HepG2 (cell line): Measurements from ENCODE around the gene PSMB2. TPM values are rescaled to one million over a fixed set of nuclear protein-coding genes. Genes with fewer than 3 reads are reported as not detected.

ENCODE experiments used
- ATAC-seq: fragments of 200-7000 bp; cut with Tn5 transposase; 3 replicates; pipeline ENCODE4 v1.9.1; 2020; ENCODE audit warnings: mild to moderate bottlenecking, moderate library complexity
- BruUV-seq: library from RNA; stranded (reverse); fragments of 400-500 nt; replicated peaks from 2 replicates; lab custom pipeline; 2021; lab: Mats Ljungman, UMichigan
- CTCF ChIA-PET: fragments of 300-600 bp; formaldehyde crosslinking; extraction: SDS; loops from one replicate; lab custom pipeline; 2021; ENCODE audit warnings: low total read pairs, inconsistent platforms, low intra/inter-chr PET ratio; lab: Yijun Ruan, JAX
- POLR2A ChIA-PET: fragments of 350-600 bp; sonication (Branson Sonifier 250); formaldehyde crosslinking; loops from one replicate; lab custom pipeline; 2020; ENCODE audit warnings: antibody characterized with exemption, inconsistent platforms; lab: Yijun Ruan, JAX
- DNase-seq: peaks from one replicate; pipeline ENCODE4 v3.0.0-alpha.2; 2015; ENCODE audit warnings: low spot score
- FAIRE-seq: peaks from 3 replicates; lab custom pipeline; 2011; peaks lifted over from hg19 to GRCh38; lab: Jason Lieb, UNC
- H2AFZ ChIP-seq: one replicate; pipeline ENCODE4 v1.6.1; 2011; ENCODE audit warnings: low read length, inconsistent platforms
- H3K27ac ChIP-seq: fragments of 300-600 bp; 3 replicates; pipeline ENCODE4 v1.8.0; 2011; ENCODE audit warnings: mixed run types, mild to moderate bottlenecking, mixed read lengths, low read length, inconsistent platforms; ENCODE audit not compliant: insufficient read depth; ENCODE audit errors: extremely low read length
- H3K27me3 ChIP-seq, 2 experiments: fragments of 200-600 bp in 1 of 2; 2 replicates in 1 of 2; 3 replicates in 1 of 2; pipeline versions ENCODE4 v1.6.0 to v1.8.0; 2011; ENCODE audit warnings: low read length in 2 of 2, mild to moderate bottlenecking in 2 of 2, moderate library complexity in 2 of 2, inconsistent platforms in 1 of 2; ENCODE audit not compliant: insufficient read depth in 2 of 2, control insufficient read depth in 1 of 2
- H3K36me3 ChIP-seq, 2 experiments: fragments of 200-600 bp in 1 of 2; replicated peaks in 1 of 2; 2 replicates in 1 of 2; 3 replicates in 1 of 2; pipeline versions ENCODE4 v1.5.1 to v1.8.0; 2011; ENCODE audit warnings: low read length in 2 of 2, inconsistent platforms in 1 of 2; ENCODE audit not compliant: insufficient read depth in 2 of 2, control insufficient read depth in 1 of 2
- H3K4me1 ChIP-seq: 2 replicates; pipeline ENCODE4 v1.5.1; 2012; ENCODE audit warnings: low read length, inconsistent platforms; ENCODE audit not compliant: insufficient read depth
- H3K4me2 ChIP-seq: 2 replicates; pipeline ENCODE4 v1.6.0; 2011; ENCODE audit warnings: low read depth, low read length, inconsistent platforms
- H3K4me3 ChIP-seq, 3 experiments: fragments of 200-600 bp in 1 of 3; sonication (generic), shearing (Covaris generic) in 1 of 3; replicated peaks in 1 of 3; 2 replicates each; pipeline ENCODE4 v1.5.1; 2011 to 2016; ENCODE audit warnings: low read length in 3 of 3, inconsistent platforms in 2 of 3, low read depth in 2 of 3, mild to moderate bottlenecking in 2 of 3, control low read depth in 1 of 3, mixed read lengths in 1 of 3; ENCODE audit not compliant: insufficient read depth in 1 of 3
- H3K79me2 ChIP-seq: one replicate; pipeline ENCODE4 v1.6.1; 2011; ENCODE audit warnings: low read length, inconsistent platforms; ENCODE audit not compliant: insufficient read depth
- H3K9ac ChIP-seq: 2 replicates; pipeline ENCODE4 v1.6.0; 2011; ENCODE audit warnings: mild to moderate bottlenecking, low read depth, low read length, inconsistent platforms; ENCODE audit not compliant: insufficient read depth
- H3K9me3 ChIP-seq: 2 replicates; pipeline ENCODE4 v1.5.1; 2012; ENCODE audit warnings: mild to moderate bottlenecking, low read length
- H4K20me1 ChIP-seq: 2 replicates; pipeline ENCODE4 v1.6.0; 2011; ENCODE audit warnings: inconsistent platforms, mild to moderate bottlenecking, low read length, moderate library complexity; ENCODE audit not compliant: insufficient read depth
- DR1 ChIP-seq: sonication (generic); formaldehyde crosslinking; IDR thresholded peaks from 2 replicates; pipeline ENCODE4 v1.8.0; 2021; ENCODE audit warnings: mild to moderate bottlenecking, missing genetic modification reagents, inconsistent platforms
- FOXA1 ChIP-seq, 2 experiments: fragments of 450-650 bp in 1 of 2; sonication (generic) in 1 of 2; formaldehyde crosslinking in 1 of 2; IDR thresholded peaks; 2 replicates each; pipeline versions ENCODE4 v1.4.0 to v1.6.1; 2016 to 2020; ENCODE audit warnings: missing genetic modification reagents in 1 of 2
- JUND ChIP-seq: sonication (generic); formaldehyde crosslinking; IDR thresholded peaks from 2 replicates; pipeline ENCODE4 v1.8.0; 2022; ENCODE audit warnings: mild to moderate bottlenecking, missing genetic modification reagents
- SOX13 ChIP-seq, 3 experiments: fragments of 450-650 bp in 1 of 3; sonication (generic) in 1 of 3; formaldehyde crosslinking in 1 of 3; IDR thresholded peaks in 2 of 3; conservative IDR thresholded peaks in 1 of 3; 2 replicates each; pipeline versions ENCODE4 v1.5.0 to v1.6.1; 2016 to 2020; ENCODE audit warnings: antibody characterized with exemption in 1 of 3, mild to moderate bottlenecking in 1 of 3, missing compliant biosample characterization in 1 of 3, missing genetic modification reagents in 1 of 3, moderate library complexity in 1 of 3
- SP140L ChIP-seq: sonication (generic); formaldehyde crosslinking; IDR thresholded peaks from 2 replicates; pipeline ENCODE4 v1.4.0; 2020; ENCODE audit warnings: missing genetic modification reagents, borderline replicate concordance
- ZFYVE20 ChIP-seq: sonication (generic); formaldehyde crosslinking; IDR thresholded peaks from 2 replicates; pipeline ENCODE4 v1.8.0; 2023; ENCODE audit warnings: low read depth, mild to moderate bottlenecking, moderate library complexity, missing genetic modification reagents, borderline replicate concordance
- ZNF354B ChIP-seq: sonication (generic); formaldehyde crosslinking; IDR thresholded peaks from 2 replicates; pipeline ENCODE4 v1.8.0; 2022; ENCODE audit warnings: mild to moderate bottlenecking, missing genetic modification reagents
- ZSCAN12 ChIP-seq: sonication (generic); formaldehyde crosslinking; IDR thresholded peaks from 2 replicates; pipeline ENCODE4 v1.9.0; 2021; ENCODE audit warnings: mild to moderate bottlenecking, missing genetic modification reagents
- WGBS: methylation state at CpG from one replicate; pipeline ENCODE4 v1.1.6; 2017; ENCODE audit warnings: low lambda C conversion rate; 5-methylcytosine and 5-hydroxymethylcytosine counted together
- in situ Hi-C: cut with HindIII; loops from 2 replicates; pipeline ENCODE4 v1.10.0; 2017; ENCODE audit warnings: low pct_unique_long_range_greater_than_20kb; ENCODE audit not compliant: extremely low pct_ligation_motif_present
- intact Hi-C: fragments of 100-400 bp; cut with micrococcal nuclease; formaldehyde crosslinking; loops from one replicate; pipeline ENCODE4 v1.10.0; 2022; ENCODE audit not compliant: unreplicated experiment
- polyA plus RNA-seq, 8 experiments: library from polyadenylated mRNA; depleted of rRNA in 3 of 8; stranded (reverse) in 7 of 8; unstranded in 1 of 8; fragments of >200 nt; fragmentation: Illumina TruSeq in 4 of 8; extraction: Trizol in 4 of 8; gene quantifications; 2 replicates each; pipeline versions ENCODE4 v1.2.1 to v1.2.3, GENCODE V29; 2011 to 2016; ENCODE audit warnings: low read depth in 4 of 8, missing spikeins in 1 of 8, mixed read lengths in 1 of 8; ENCODE audit not compliant: insufficient read depth in 1 of 8
- total RNA-seq, 5 experiments: library from RNA; depleted of rRNA; stranded (reverse); fragments of >200 nt; fragmentation: Illumina TruSeq; extraction: Trizol; gene quantifications; 2 replicates each; pipeline ENCODE4 v1.2.3, GENCODE V29; 2016; ENCODE audit warnings: low read depth in 1 of 5
- TF ChIP-seq, protein P1 (sequence below): sonication (generic); formaldehyde crosslinking; IDR thresholded peaks from 2 replicates; pipeline ENCODE4 v1.5.0; 2020; ENCODE audit warnings: mild to moderate bottlenecking, missing genetic modification reagents
- TF ChIP-seq, protein P2 (sequence below): fragments of 450-650 bp; IDR thresholded peaks from 2 replicates; pipeline ENCODE4 v1.6.1; 2017; ENCODE audit warnings: mild to moderate bottlenecking
- TF ChIP-seq, protein P3 (sequence below): sonication (generic); formaldehyde crosslinking; IDR thresholded peaks from 2 replicates; pipeline ENCODE4 v1.4.0; 2020; ENCODE audit warnings: missing genetic modification reagents
- TF ChIP-seq, protein P4 (sequence below): sonication (generic); formaldehyde crosslinking; IDR thresholded peaks from 2 replicates; pipeline ENCODE4 v1.8.1; 2022; ENCODE audit warnings: mild to moderate bottlenecking, missing genetic modification reagents

The PSMB2 gene
- total and polyA plus RNA-seq, 2 of the 13 experiments (the other 11 are each of a cell fraction or from before 2014, with no cell fraction given) = 60.6 to 62.2 TPM

DNA sequence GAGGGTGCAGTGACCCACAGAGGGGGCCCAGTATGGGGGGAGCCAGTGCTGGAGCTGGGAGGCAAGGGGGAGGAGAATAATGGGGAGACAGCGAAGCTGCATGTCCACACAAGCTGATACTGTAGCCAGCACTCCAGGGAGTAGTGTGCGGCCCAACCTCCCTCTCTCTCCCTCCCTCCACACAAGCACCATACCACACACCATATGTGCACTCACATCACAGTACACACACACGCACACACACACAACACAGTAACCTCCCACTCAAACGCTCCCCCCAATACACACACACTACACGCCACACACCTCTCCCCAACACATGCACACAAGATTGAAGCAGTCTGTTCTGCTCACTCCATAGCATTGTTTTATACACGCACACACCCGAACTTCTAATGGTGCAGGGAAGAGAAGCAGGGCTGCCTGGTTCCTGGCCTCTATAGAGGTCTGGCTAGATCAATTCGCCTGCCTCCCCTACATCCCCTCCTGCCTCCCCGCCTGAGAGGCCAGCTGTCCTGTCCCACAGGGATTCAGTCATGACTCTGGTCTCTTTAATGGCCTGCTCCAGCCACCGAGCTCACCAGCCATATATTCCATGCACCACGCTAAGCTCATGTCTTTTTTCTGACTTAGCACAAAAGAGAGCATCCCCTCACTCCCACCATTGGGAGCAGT, 79.9 kb downstream of the PSMB2 start:
- ATAC-seq (no peak), DNase-seq (no peak), FAIRE-seq (no peak)
- Histone ChIP-seq H4K20me1 (no peaks in the 10 kb centered on the region), H2AFZ (no peak overlapping the region), H3K27me3 (no peaks in the 10 kb centered on the region), H3K79me2 (no peaks in the 10 kb centered on the region), H3K9me3 (no peaks in the 10 kb centered on the region), H3K4me2 (no peak overlapping the region), H3K4me3 (no peak overlapping the region), H3K27ac (no peak overlapping the region), H3K4me1 (peaks cover 12% of the 10 kb centered on the region), H3K9ac (no peak overlapping the region), H3K36me3 (peaks cover 7 to 18% of the 10 kb centered on the region in 2 experiments; a peak in 3 of 5 replicates)
- no TSS peak for BruUV-seq
- whole genome bisulfite sequencing = 92% methylated on average over 11 of the region's 11 CpGs
- intact Hi-C loops = no loop called here
- POLR2A ChIA-PET = interaction anchor here (1.3 kb wide), 1 partner anchor 12 kb away, joined by 4 read pairs; the partner anchor contains the start of gene TFAP2E
- in situ Hi-C loops = loop anchor here (5.0 kb wide), 2 partner anchors 109 to 211 kb away; no protein-coding TSS in a partner anchor
- CTCF ChIA-PET = no interaction called here
- TF ChIP-seq, protein P1, sequence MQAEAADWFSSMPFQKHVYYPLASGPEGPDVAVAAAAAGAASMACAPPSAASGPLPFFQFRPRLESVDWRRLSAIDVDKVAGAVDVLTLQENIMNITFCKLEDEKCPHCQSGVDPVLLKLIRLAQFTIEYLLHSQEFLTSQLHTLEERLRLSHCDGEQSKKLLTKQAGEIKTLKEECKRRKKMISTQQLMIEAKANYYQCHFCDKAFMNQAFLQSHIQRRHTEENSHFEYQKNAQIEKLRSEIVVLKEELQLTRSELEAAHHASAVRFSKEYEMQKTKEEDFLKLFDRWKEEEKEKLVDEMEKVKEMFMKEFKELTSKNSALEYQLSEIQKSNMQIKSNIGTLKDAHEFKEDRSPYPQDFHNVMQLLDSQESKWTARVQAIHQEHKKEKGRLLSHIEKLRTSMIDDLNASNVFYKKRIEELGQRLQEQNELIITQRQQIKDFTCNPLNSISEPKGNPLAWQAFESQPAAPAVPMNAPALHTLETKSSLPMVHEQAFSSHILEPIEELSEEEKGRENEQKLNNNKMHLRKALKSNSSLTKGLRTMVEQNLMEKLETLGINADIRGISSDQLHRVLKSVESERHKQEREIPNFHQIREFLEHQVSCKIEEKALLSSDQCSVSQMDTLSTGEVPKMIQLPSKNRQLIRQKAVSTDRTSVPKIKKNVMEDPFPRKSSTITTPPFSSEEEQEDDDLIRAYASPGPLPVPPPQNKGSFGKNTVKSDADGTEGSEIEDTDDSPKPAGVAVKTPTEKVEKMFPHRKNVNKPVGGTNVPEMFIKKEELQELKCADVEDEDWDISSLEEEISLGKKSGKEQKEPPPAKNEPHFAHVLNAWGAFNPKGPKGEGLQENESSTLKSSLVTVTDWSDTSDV (CRISPR knock-in tag) = no peak
- no peak for TF ChIP-seq ZFYVE20 (CRISPR knock-in tag)
- TF ChIP-seq ZNF354B = no peak
- no peak for TF ChIP-seq ZSCAN12 (CRISPR knock-in tag)
- no peak for TF ChIP-seq SP140L
- no peak for TF ChIP-seq SOX13 (IDR thresholded peaks at IDR 0.05)
- TF ChIP-seq SOX13 (CRISPR knock-in tag; conservative IDR thresholded peaks at IDR 0.05 in 1 of 2, IDR thresholded peaks at IDR 0.05 in 1 of 2) = no peak
- TF ChIP-seq, protein P2, sequence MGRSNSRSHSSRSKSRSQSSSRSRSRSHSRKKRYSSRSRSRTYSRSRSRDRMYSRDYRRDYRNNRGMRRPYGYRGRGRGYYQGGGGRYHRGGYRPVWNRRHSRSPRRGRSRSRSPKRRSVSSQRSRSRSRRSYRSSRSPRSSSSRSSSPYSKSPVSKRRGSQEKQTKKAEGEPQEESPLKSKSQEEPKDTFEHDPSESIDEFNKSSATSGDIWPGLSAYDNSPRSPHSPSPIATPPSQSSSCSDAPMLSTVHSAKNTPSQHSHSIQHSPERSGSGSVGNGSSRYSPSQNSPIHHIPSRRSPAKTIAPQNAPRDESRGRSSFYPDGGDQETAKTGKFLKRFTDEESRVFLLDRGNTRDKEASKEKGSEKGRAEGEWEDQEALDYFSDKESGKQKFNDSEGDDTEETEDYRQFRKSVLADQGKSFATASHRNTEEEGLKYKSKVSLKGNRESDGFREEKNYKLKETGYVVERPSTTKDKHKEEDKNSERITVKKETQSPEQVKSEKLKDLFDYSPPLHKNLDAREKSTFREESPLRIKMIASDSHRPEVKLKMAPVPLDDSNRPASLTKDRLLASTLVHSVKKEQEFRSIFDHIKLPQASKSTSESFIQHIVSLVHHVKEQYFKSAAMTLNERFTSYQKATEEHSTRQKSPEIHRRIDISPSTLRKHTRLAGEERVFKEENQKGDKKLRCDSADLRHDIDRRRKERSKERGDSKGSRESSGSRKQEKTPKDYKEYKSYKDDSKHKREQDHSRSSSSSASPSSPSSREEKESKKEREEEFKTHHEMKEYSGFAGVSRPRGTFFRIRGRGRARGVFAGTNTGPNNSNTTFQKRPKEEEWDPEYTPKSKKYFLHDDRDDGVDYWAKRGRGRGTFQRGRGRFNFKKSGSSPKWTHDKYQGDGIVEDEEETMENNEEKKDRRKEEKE = no peak
- TF ChIP-seq DR1 (CRISPR knock-in tag) = no peak
- no peak for TF ChIP-seq FOXA1 (IDR thresholded peaks at IDR 0.05)
- TF ChIP-seq FOXA1 (CRISPR knock-in tag; IDR thresholded peaks at IDR 0.05) = no peak
- TF ChIP-seq, protein P3, sequence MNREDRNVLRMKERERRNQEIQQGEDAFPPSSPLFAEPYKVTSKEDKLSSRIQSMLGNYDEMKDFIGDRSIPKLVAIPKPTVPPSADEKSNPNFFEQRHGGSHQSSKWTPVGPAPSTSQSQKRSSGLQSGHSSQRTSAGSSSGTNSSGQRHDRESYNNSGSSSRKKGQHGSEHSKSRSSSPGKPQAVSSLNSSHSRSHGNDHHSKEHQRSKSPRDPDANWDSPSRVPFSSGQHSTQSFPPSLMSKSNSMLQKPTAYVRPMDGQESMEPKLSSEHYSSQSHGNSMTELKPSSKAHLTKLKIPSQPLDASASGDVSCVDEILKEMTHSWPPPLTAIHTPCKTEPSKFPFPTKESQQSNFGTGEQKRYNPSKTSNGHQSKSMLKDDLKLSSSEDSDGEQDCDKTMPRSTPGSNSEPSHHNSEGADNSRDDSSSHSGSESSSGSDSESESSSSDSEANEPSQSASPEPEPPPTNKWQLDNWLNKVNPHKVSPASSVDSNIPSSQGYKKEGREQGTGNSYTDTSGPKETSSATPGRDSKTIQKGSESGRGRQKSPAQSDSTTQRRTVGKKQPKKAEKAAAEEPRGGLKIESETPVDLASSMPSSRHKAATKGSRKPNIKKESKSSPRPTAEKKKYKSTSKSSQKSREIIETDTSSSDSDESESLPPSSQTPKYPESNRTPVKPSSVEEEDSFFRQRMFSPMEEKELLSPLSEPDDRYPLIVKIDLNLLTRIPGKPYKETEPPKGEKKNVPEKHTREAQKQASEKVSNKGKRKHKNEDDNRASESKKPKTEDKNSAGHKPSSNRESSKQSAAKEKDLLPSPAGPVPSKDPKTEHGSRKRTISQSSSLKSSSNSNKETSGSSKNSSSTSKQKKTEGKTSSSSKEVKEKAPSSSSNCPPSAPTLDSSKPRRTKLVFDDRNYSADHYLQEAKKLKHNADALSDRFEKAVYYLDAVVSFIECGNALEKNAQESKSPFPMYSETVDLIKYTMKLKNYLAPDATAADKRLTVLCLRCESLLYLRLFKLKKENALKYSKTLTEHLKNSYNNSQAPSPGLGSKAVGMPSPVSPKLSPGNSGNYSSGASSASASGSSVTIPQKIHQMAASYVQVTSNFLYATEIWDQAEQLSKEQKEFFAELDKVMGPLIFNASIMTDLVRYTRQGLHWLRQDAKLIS (CRISPR knock-in tag) = no peak
- TF ChIP-seq JUND (CRISPR knock-in tag) = no peak
- TF ChIP-seq, protein P4, sequence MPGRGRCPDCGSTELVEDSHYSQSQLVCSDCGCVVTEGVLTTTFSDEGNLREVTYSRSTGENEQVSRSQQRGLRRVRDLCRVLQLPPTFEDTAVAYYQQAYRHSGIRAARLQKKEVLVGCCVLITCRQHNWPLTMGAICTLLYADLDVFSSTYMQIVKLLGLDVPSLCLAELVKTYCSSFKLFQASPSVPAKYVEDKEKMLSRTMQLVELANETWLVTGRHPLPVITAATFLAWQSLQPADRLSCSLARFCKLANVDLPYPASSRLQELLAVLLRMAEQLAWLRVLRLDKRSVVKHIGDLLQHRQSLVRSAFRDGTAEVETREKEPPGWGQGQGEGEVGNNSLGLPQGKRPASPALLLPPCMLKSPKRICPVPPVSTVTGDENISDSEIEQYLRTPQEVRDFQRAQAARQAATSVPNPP = no peak
